HepG2 (cell line): ENCODE measurements around the gene ZNF618. TPM values are rescaled to one million over a fixed set of nuclear protein-coding genes. Genes with fewer than 3 reads are reported as not detected.

Source experiments
- AGO2 ChIP-seq: fragments of 200-400 bp; formaldehyde crosslinking; optimal IDR thresholded peaks from 2 replicates; pipeline ENCODE3; 2017; ENCODE audit warnings: mild to moderate bottlenecking, low read depth, low read length, moderate library complexity
- ASH2L ChIP-seq: fragments of 300-600, 200-600 bp; sonication (generic); IDR thresholded peaks from 2 replicates; pipeline ENCODE4 v1.7.0; 2017; ENCODE audit warnings: low read depth, mild to moderate bottlenecking, moderate library complexity, mixed read lengths, low read length; ENCODE audit not compliant: insufficient read length
- DNMT1 ChIP-seq: sonication (generic); formaldehyde crosslinking; IDR thresholded peaks from 2 replicates; pipeline ENCODE4 v1.5.1; 2020; ENCODE audit warnings: mild to moderate bottlenecking, missing genetic modification reagents
- MLLT10 ChIP-seq: sonication (generic); formaldehyde crosslinking; IDR thresholded peaks from 2 replicates; pipeline ENCODE4 v1.4.0; 2020; ENCODE audit warnings: missing genetic modification reagents
- MTERF4 ChIP-seq: sonication (generic); formaldehyde crosslinking; IDR thresholded peaks from 2 replicates; pipeline ENCODE4 v1.8.0; 2023; ENCODE audit warnings: mild to moderate bottlenecking, missing genetic modification reagents
- SETDB1 ChIP-seq: sonication (generic); formaldehyde crosslinking; IDR thresholded peaks from 2 replicates; pipeline ENCODE4 v1.5.1; 2020; ENCODE audit warnings: missing genetic modification reagents, mild to moderate bottlenecking, borderline replicate concordance
- SMYD3 ChIP-seq: sonication (generic); formaldehyde crosslinking; IDR thresholded peaks from 2 replicates; pipeline ENCODE4 v1.8.1; 2023; ENCODE audit warnings: mild to moderate bottlenecking, missing genetic modification reagents
- STAG1 ChIP-seq: sonication (generic); formaldehyde crosslinking; IDR thresholded peaks from 2 replicates; pipeline ENCODE4 v1.4.0; 2020; ENCODE audit warnings: missing genetic modification reagents
- ZFP36L2 ChIP-seq: sonication (generic); formaldehyde crosslinking; IDR thresholded peaks from 2 replicates; pipeline ENCODE4 v1.4.0; 2020; ENCODE audit warnings: missing genetic modification reagents
- polyA plus RNA-seq, 8 experiments: library from polyadenylated mRNA; depleted of rRNA in 3 of 8; stranded (reverse) in 7 of 8; unstranded in 1 of 8; fragments of >200 nt; fragmentation: Illumina TruSeq in 4 of 8; extraction: Trizol in 4 of 8; gene quantifications; 2 replicates each; pipeline versions ENCODE4 v1.2.1 to v1.2.3, GENCODE V29; 2011 to 2016; ENCODE audit warnings: low read depth in 4 of 8, missing spikeins in 1 of 8, mixed read lengths in 1 of 8; ENCODE audit not compliant: insufficient read depth in 1 of 8
- total RNA-seq, 5 experiments: library from RNA; depleted of rRNA; stranded (reverse); fragments of >200 nt; fragmentation: Illumina TruSeq; extraction: Trizol; gene quantifications; 2 replicates each; pipeline ENCODE4 v1.2.3, GENCODE V29; 2016; ENCODE audit warnings: low read depth in 1 of 5
- TF ChIP-seq, protein P1 (sequence below): sonication (generic); formaldehyde crosslinking; IDR thresholded peaks from 2 replicates; pipeline ENCODE4 v1.5.1; 2020; ENCODE audit warnings: missing genetic modification reagents, mild to moderate bottlenecking, borderline replicate concordance
- TF ChIP-seq, protein P2 (sequence below): sonication (generic); formaldehyde crosslinking; IDR thresholded peaks from 2 replicates; pipeline ENCODE4 v1.8.0; 2022; ENCODE audit warnings: missing genetic modification reagents, mild to moderate bottlenecking, inconsistent platforms, borderline replicate concordance
- TF ChIP-seq, protein P3 (sequence below): sonication (generic); formaldehyde crosslinking; IDR thresholded peaks from 2 replicates; pipeline ENCODE4 v1.4.0; 2020; ENCODE audit warnings: missing genetic modification reagents
- TF ChIP-seq, protein P4 (sequence below): sonication (generic); formaldehyde crosslinking; IDR thresholded peaks from 2 replicates; pipeline ENCODE4 v1.4.0; 2020; ENCODE audit warnings: missing genetic modification reagents, borderline replicate concordance

ZNF618 gene
- total and polyA plus RNA-seq, 2 of the 13 experiments (the other 11 are each of a cell fraction or from before 2014, with no cell fraction given), result 0.07 TPM

DNA sequence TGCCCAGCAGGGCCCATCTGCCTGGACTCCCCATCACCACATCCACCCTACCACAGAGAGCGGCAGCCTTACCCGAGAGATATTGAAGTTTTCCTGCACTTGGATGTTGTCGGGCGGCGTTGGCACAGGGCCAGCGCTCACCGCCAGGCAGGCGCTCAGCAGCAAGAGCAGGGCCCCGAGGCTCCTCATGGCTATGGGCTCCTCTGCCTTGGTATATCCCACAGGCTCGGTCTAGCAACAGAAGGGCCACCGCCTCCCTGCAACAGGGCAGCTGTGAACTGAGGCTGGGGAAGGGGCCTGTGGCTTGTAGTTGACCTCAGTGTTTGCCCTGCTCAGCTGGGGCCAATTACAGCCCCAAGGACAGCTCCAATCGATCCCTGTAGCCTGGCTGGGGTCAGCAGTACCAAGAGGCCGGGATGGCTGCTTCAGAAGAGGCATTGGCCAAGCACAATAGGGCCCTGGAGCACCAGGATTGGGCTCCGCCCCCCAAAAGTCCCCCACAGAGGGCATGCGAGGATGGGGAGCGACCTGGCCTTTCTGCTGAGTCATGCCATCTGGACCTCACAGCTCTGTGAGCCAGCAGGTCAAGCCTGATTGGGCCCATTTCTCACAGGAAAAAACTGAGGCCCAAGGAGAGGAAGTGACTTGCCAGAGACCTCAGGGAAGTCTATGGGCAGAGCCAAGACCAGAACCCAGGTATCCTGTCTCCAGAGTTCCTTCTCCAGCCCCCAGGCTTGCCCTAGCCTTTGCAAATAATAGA, 202.1 kb downstream of the ZNF618 start, which contains the start of gene AMBP (continued):
- TF ChIP-seq, protein P1, sequence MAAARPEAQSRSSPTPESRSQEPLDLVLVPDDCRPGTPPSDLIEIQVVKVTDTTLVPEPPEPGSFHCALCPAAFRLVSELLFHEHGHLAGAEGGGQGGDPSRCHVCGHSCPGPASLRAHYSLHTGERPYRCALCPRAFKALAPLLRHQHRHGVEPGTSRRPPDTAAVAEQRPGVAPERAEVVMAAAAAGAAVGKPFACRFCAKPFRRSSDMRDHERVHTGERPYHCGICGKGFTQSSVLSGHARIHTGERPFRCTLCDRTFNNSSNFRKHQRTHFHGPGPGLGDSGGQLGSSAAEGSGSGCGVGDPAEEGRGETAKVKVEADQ (CRISPR knock-in tag), result no peak; the same call in 1 of the 2 replicates
- TF ChIP-seq STAG1 (CRISPR knock-in tag), result no peak
- peak; percentile 59 for TF ChIP-seq ASH2L
- no peak; the same call in 1 of the 2 replicates for TF ChIP-seq MTERF4
- TF ChIP-seq, protein P2, sequence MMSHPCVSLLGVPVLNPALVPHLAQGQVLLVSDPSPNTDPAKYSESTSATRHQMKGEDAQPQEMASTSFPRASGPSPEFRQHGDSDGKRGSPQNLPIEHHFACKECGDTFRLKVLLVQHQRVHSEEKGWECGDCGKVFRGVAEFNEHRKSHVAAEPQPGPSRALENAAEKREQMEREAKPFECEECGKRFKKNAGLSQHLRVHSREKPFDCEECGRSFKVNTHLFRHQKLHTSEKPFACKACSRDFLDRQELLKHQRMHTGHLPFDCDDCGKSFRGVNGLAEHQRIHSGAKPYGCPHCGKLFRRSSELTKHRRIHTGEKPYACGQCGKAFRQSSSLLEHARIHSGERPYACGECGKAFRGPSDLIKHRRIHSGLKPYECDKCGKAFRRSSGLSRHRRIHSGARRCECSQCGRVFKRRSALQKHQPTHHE (CRISPR knock-in tag), result peak; percentile 94; the same call in 1 of the 2 replicates
- TF ChIP-seq DNMT1, result peak; percentile 78; the same call in 1 of the 2 replicates
- TF ChIP-seq, protein P3, sequence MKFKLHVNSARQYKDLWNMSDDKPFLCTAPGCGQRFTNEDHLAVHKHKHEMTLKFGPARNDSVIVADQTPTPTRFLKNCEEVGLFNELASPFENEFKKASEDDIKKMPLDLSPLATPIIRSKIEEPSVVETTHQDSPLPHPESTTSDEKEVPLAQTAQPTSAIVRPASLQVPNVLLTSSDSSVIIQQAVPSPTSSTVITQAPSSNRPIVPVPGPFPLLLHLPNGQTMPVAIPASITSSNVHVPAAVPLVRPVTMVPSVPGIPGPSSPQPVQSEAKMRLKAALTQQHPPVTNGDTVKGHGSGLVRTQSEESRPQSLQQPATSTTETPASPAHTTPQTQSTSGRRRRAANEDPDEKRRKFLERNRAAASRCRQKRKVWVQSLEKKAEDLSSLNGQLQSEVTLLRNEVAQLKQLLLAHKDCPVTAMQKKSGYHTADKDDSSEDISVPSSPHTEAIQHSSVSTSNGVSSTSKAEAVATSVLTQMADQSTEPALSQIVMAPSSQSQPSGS (CRISPR knock-in tag), result peak; percentile 98
- TF ChIP-seq, protein P4, sequence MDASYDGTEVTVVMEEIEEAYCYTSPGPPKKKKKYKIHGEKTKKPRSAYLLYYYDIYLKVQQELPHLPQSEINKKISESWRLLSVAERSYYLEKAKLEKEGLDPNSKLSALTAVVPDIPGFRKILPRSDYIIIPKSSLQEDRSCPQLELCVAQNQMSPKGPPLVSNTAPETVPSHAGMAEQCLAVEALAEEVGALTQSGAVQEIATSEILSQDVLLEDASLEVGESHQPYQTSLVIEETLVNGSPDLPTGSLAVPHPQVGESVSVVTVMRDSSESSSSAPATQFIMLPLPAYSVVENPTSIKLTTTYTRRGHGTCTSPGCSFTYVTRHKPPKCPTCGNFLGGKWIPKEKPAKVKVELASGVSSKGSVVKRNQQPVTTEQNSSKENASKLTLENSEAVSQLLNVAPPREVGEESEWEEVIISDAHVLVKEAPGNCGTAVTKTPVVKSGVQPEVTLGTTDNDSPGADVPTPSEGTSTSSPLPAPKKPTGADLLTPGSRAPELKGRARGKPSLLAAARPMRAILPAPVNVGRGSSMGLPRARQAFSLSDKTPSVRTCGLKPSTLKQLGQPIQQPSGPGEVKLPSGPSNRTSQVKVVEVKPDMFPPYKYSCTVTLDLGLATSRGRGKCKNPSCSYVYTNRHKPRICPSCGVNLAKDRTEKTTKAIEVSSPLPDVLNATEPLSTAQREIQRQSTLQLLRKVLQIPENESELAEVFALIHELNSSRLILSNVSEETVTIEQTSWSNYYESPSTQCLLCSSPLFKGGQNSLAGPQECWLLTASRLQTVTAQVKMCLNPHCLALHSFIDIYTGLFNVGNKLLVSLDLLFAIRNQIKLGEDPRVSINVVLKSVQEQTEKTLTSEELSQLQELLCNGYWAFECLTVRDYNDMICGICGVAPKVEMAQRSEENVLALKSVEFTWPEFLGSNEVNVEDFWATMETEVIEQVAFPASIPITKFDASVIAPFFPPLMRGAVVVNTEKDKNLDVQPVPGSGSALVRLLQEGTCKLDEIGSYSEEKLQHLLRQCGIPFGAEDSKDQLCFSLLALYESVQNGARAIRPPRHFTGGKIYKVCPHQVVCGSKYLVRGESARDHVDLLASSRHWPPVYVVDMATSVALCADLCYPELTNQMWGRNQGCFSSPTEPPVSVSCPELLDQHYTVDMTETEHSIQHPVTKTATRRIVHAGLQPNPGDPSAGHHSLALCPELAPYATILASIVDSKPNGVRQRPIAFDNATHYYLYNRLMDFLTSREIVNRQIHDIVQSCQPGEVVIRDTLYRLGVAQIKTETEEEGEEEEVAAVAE (CRISPR knock-in tag), result peak; percentile 98
- 0 out of 2 replicates have a peak, but pooled peaks have one; percentile 26 for TF ChIP-seq ZFP36L2 (CRISPR knock-in tag)
- TF ChIP-seq AGO2, result peak; percentile 81
- 0 out of 2 replicates have a peak, but pooled peaks have one; percentile 79 for TF ChIP-seq MLLT10 (CRISPR knock-in tag)
- TF ChIP-seq SETDB1 (CRISPR knock-in tag), result no peak
- peak; percentile 90 for TF ChIP-seq SMYD3 (CRISPR knock-in tag)
